ENCODE measurements around the gene CRACR2A. TPM values are rescaled to one million over a fixed set of nuclear protein-coding genes. Genes with fewer than 3 reads are reported as not detected.

Gene CRACR2A
- total and polyA plus RNA-seq, 2 of the 13 experiments (the other 11 are each of a cell fraction or from before 2014, with no cell fraction given), result 0.09 to 0.20 TPM

DNA sequence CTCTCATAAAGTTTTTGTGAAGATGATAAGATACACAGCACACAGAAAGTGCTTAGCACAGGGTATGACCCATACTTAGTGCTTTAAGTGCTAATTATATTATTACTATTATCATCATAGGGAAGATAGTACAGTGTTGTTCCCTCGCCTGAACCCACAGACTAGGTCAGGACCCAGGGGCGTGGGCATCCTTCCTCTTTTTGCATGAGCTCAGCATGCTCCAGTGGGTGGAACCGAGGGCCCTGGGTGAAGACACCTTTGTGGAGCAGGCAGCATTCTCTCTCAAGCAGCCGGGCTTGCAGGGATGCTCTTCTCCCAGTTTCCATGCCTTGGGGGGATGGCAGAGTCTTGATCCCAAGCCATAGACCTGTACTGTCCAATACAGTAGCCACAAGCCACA, 34.8 kb downstream of the CRACR2A start (continued):
- TF ChIP-seq ZNF550 (CRISPR knock-in tag; IDR thresholded peaks at IDR 0.05; ENCODE audit: borderline replicate concordance) (no peak), ARNT (IDR thresholded peaks at IDR 0.05) (no peak), STAG1 (CRISPR knock-in tag; IDR thresholded peaks at IDR 0.05) (no peak), RFX5 (IDR thresholded peaks at IDR 0.05; ENCODE audit: low read depth, low read length) (no peak), SNAPC2 (CRISPR knock-in tag; IDR thresholded peaks at IDR 0.05) (no peak)
- TF ChIP-seq, protein P1, sequence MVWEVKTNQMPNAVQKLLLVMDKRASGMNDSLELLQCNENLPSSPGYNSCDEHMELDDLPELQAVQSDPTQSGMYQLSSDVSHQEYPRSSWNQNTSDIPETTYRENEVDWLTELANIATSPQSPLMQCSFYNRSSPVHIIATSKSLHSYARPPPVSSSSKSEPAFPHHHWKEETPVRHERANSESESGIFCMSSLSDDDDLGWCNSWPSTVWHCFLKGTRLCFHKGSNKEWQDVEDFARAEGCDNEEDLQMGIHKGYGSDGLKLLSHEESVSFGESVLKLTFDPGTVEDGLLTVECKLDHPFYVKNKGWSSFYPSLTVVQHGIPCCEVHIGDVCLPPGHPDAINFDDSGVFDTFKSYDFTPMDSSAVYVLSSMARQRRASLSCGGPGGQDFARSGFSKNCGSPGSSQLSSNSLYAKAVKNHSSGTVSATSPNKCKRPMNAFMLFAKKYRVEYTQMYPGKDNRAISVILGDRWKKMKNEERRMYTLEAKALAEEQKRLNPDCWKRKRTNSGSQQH (CRISPR knock-in tag; IDR thresholded peaks at IDR 0.05; ENCODE audit: low read depth), result no peak
- TF ChIP-seq, protein P2, sequence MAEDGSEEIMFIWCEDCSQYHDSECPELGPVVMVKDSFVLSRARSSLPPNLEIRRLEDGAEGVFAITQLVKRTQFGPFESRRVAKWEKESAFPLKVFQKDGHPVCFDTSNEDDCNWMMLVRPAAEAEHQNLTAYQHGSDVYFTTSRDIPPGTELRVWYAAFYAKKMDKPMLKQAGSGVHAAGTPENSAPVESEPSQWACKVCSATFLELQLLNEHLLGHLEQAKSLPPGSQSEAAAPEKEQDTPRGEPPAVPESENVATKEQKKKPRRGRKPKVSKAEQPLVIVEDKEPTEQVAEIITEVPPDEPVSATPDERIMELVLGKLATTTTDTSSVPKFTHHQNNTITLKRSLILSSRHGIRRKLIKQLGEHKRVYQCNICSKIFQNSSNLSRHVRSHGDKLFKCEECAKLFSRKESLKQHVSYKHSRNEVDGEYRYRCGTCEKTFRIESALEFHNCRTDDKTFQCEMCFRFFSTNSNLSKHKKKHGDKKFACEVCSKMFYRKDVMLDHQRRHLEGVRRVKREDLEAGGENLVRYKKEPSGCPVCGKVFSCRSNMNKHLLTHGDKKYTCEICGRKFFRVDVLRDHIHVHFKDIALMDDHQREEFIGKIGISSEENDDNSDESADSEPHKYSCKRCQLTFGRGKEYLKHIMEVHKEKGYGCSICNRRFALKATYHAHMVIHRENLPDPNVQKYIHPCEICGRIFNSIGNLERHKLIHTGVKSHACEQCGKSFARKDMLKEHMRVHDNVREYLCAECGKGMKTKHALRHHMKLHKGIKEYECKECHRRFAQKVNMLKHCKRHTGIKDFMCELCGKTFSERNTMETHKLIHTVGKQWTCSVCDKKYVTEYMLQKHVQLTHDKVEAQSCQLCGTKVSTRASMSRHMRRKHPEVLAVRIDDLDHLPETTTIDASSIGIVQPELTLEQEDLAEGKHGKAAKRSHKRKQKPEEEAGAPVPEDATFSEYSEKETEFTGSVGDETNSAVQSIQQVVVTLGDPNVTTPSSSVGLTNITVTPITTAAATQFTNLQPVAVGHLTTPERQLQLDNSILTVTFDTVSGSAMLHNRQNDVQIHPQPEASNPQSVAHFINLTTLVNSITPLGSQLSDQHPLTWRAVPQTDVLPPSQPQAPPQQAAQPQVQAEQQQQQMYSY (CRISPR knock-in tag; IDR thresholded peaks at IDR 0.05), result no peak

DNA sequence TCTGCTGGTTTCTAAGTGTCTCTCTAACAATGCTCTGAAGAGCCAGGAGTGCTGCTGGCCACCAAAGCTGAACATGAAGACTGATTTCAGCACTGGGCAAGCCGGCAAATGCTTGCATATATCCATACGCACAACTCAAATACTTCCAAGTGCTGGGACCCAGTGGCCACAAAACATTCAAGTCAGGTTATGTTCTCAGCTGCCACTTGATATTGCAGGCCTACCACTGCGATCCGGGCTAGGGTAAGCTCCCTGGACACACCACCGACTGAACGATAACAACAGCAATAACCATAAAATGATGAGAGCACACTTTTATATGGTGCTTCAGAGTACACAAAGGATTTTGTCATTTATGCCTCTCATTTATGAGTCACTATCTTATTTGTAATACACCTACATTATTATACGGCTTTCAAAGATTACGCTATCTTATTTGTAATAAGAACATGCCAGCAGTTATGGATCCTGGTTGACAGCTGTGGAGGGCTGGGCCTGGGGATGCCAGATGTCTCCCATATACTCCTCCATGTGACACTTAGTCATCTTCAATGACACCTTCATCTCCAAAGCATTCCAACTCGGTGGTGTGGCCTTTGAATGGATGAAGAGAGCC, 35.5 kb downstream of the CRACR2A start:
- Histone ChIP-seq H3K4me3 (replicated peaks in 1 of 3; ENCODE audit: insufficient read depth in 1 of 3, low read depth in 2 of 3, low read length in 3 of 3) (no peak overlapping the region), H3K4me2 (ENCODE audit: low read depth, low read length) (no peak overlapping the region), H3K27me3 (ENCODE audit: control insufficient read depth in 1 of 2, insufficient read depth in 2 of 2, low read length in 2 of 2) (no peaks in the 10 kb centered on the region), H2AFZ (ENCODE audit: low read length) (no peak overlapping the region), H3K36me3 (replicated peaks in 1 of 2; ENCODE audit: control insufficient read depth in 1 of 2, insufficient read depth in 2 of 2, low read length in 2 of 2) (no peaks in the 10 kb centered on the region), H3K9me3 (ENCODE audit: low read length) (peaks cover 6% of the 10 kb centered on the region), H3K27ac (ENCODE audit: extremely low read length, insufficient read depth, low read length) (no peak overlapping the region), H3K4me1 (ENCODE audit: insufficient read depth, low read length) (peaks cover 21% of the 10 kb centered on the region), H3K79me2 (ENCODE audit: insufficient read depth, low read length) (no peaks in the 10 kb centered on the region), H4K20me1 (ENCODE audit: insufficient read depth, low read length) (no peaks in the 10 kb centered on the region), H3K9ac (ENCODE audit: insufficient read depth, low read depth, low read length) (no peak overlapping the region)
- FAIRE-seq (no peak), DNase-seq (ENCODE audit: low spot score) (no peak), ATAC-seq (no peak)
- WGBS (ENCODE audit: low lambda C conversion rate), result 68% methylated on average over 9 of the region's 9 CpGs
- ChIA-PET CTCF (ENCODE audit: low intra/inter-chr PET ratio, low total read pairs) (no interaction called here), POLR2A (no interaction called here)
- no TSS peak for BruUV-seq (replicated peaks)
- in situ Hi-C loops (cut with HindIII; ENCODE audit: extremely low pct_ligation_motif_present, low pct_unique_long_range_greater_than_20kb), result no loop called here
- intact Hi-C loops (cut with micrococcal nuclease; ENCODE audit: unreplicated experiment), result no loop called here
- TF ChIP-seq, protein P3, sequence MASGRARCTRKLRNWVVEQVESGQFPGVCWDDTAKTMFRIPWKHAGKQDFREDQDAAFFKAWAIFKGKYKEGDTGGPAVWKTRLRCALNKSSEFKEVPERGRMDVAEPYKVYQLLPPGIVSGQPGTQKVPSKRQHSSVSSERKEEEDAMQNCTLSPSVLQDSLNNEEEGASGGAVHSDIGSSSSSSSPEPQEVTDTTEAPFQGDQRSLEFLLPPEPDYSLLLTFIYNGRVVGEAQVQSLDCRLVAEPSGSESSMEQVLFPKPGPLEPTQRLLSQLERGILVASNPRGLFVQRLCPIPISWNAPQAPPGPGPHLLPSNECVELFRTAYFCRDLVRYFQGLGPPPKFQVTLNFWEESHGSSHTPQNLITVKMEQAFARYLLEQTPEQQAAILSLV (CRISPR knock-in tag; IDR thresholded peaks at IDR 0.05; ENCODE audit: borderline replicate concordance), result no peak
- TF ChIP-seq NRL (CRISPR knock-in tag; IDR thresholded peaks at IDR 0.05; ENCODE audit: borderline replicate concordance), result no peak
- no peak for TF ChIP-seq HOXA9 (CRISPR knock-in tag; IDR thresholded peaks at IDR 0.05; ENCODE audit: borderline replicate concordance)
- TF ChIP-seq ZNF616 (CRISPR knock-in tag; IDR thresholded peaks at IDR 0.05; ENCODE audit: low read depth), result no peak
- TF ChIP-seq THAP7 (CRISPR knock-in tag; IDR thresholded peaks at IDR 0.05), result no peak
- TF ChIP-seq ZNF776 (CRISPR knock-in tag; IDR thresholded peaks at IDR 0.05), result no peak
- TF ChIP-seq ZNF530 (CRISPR knock-in tag; IDR thresholded peaks at IDR 0.05; ENCODE audit: low read depth), result no peak
- no peak for TF ChIP-seq ZBTB2 (CRISPR knock-in tag; IDR thresholded peaks at IDR 0.05; ENCODE audit: low read depth)

All from HepG2 (cell line).